Tibial nerve (tissue), 3 donors: ENCODE data around the gene SRPK1.

Experiments
- CTCF ChIP-seq, 5 experiments: fragments of 200-600 bp in 3 of 5; fragments of 450-650 bp in 2 of 5; sonication (generic) in 3 of 5; IDR thresholded peaks; one replicate each; pipeline ENCODE4 v1.5.1; 2016 to 2019; ENCODE audit warnings: antibody characterized with exemption in 5 of 5, mild to moderate bottlenecking in 3 of 5, moderate library complexity in 2 of 5
- POLR2A ChIP-seq, 2 donors: fragments of 450-650 bp; IDR thresholded peaks; one replicate each; pipeline ENCODE4 v1.6.1; 2017; ENCODE audit warnings: antibody characterized with exemption in 2 of 2, mild to moderate bottlenecking in 2 of 2, moderate library complexity in 2 of 2

DNA sequence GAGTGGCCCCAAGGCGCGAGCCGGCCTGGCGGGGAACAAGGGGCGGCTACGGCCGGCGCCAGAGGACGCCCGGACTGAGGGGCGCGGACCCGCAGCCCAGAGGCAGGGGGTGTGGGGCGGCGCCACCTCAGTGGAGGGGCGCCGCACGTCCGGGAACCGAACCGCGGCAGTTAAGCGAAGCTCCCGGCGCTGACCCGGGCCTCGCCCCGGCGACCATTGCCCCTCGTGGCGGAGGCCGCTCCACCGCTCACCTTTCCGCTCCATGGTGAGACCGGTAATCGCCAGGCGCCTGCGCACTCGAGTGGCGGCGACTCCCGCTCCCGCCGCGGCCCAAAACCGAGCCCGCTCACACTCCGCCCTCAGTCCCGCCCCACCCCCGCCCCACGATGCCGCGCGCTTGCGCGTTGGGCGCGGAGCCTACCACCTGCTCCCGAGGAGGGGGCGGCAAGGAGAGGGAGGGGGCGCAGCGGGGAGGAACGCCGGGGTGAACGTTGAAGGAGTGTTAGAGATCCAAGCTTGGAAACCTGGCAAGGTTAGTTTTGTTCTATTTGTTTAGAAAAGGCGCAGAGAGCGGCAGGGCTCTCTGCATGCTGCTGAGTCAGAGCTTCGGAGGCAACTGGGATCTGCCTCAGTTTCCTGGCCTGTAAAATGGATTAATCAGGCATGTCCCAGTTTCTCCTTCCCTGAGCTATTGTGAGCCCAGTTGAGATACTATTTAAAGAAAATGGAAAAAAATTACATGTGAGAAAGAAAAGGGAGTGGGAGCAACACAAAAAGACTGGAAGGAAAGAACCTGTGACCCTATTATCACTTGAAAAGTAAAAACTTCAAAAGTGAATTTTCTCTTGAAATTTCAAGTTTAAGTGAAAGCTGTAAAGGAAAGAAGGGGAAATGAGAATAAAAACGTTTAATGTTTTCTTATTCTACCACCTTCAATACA, at the start of gene SRPK1:
- peak; percentile 43 to 72 for TF ChIP-seq POLR2A (IDR thresholded peaks at IDR 0.05)
- no peak for TF ChIP-seq CTCF (IDR thresholded peaks at IDR 0.05)
